OCI-LY1 (cell line): ENCODE results near the gene MAD1L1.

Source experiments
- EZH2 ChIP-seq: fragments of 200-600 bp; sonication (generic), shearing (Covaris generic); IDR thresholded peaks from 2 replicates; pipeline ENCODE4 v1.8.0; 2017; ENCODE audit warnings: borderline replicate concordance, mixed run types, mild to moderate bottlenecking, antibody characterized with exemption, low read length, moderate library complexity, mixed read lengths
- TF ChIP-seq, protein P1 (sequence below): fragments of 200-600 bp; sonication (generic), shearing (Covaris generic); IDR thresholded peaks from 2 replicates; pipeline ENCODE4 v1.5.1; 2017; ENCODE audit warnings: mild to moderate bottlenecking, antibody characterized with exemption, low read length, moderate library complexity, mixed read lengths

DNA sequence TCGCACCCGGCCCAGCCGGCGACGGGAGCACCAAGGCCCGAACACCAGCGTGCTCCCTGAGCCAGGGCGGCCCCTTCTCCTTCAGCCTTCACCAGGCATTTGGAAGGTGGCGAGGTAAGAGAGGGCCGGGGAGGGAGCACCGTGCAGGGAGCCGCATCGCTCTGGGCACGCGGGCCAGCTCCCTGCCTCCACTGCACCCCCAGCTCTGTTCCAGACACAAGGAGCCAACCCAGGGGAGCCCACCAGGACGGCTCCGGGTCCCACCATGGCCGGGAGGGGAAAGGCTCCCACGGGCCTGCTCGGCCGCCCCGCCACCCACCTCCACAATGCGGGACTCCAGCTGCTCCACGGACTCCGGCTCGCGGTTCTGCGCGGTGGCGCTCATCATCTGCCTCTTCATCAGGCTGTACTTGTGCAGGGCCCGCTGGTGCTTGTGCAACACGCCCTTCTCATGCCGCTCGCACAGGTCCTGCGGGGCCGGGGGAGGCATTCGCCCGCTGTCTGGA, 24.4 kb upstream of the MAD1L1 start:
- TF ChIP-seq, protein P1, sequence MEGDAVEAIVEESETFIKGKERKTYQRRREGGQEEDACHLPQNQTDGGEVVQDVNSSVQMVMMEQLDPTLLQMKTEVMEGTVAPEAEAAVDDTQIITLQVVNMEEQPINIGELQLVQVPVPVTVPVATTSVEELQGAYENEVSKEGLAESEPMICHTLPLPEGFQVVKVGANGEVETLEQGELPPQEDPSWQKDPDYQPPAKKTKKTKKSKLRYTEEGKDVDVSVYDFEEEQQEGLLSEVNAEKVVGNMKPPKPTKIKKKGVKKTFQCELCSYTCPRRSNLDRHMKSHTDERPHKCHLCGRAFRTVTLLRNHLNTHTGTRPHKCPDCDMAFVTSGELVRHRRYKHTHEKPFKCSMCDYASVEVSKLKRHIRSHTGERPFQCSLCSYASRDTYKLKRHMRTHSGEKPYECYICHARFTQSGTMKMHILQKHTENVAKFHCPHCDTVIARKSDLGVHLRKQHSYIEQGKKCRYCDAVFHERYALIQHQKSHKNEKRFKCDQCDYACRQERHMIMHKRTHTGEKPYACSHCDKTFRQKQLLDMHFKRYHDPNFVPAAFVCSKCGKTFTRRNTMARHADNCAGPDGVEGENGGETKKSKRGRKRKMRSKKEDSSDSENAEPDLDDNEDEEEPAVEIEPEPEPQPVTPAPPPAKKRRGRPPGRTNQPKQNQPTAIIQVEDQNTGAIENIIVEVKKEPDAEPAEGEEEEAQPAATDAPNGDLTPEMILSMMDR, result no peak
- no peak for TF ChIP-seq EZH2
